Measurements from ENCODE around the gene AGAP1.

The AGAP1 gene

DNA sequence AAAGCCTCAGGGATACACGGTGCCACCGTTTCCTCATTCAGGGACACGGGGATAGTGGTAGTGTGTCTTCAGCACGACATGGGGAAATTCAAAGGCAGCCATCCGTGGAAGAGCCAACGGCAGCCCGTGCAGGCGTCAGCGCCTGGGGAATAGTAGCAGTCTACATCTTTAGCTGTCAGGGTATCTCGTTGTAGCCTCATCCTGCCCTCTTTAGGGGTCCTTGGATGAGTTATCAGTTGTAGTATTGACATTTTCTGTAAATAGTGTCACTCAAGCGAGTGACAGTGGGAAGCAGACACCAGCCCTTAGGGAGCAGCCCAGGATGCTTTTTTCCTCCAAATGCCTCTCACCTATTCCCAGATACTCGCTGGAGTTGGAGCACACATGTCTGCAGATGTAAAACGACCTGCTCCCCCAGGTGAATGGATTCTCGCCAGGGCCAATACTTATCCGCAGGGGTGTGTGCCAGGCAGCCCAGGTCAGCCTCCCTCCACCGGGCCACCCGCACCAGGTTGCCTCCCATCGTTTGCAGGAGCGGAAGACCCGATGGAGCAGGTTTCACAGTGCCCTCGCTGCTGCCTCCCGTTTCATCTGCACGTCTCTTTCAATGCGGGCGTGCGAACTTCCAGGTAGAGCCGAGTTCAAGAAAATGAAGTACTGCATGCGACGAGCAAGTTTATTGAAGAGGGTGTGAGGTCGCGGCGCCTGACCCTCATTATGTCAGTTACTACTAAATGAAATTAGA, 41.0 kb downstream of the AGAP1 start:
- no peak overlapping the region for H3K4me3 ChIP-seq (ENCODE audit: low read depth, low read length)
- DNase-seq (ENCODE audit: low read depth) = no peak
- TF ChIP-seq, protein P1, sequence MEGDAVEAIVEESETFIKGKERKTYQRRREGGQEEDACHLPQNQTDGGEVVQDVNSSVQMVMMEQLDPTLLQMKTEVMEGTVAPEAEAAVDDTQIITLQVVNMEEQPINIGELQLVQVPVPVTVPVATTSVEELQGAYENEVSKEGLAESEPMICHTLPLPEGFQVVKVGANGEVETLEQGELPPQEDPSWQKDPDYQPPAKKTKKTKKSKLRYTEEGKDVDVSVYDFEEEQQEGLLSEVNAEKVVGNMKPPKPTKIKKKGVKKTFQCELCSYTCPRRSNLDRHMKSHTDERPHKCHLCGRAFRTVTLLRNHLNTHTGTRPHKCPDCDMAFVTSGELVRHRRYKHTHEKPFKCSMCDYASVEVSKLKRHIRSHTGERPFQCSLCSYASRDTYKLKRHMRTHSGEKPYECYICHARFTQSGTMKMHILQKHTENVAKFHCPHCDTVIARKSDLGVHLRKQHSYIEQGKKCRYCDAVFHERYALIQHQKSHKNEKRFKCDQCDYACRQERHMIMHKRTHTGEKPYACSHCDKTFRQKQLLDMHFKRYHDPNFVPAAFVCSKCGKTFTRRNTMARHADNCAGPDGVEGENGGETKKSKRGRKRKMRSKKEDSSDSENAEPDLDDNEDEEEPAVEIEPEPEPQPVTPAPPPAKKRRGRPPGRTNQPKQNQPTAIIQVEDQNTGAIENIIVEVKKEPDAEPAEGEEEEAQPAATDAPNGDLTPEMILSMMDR (IDR thresholded peaks at IDR 0.05; ENCODE audit: low read depth, low read length, missing control alignments) = no peak

- DNase-seq (ENCODE audit: low read depth) = no peak
- TF ChIP-seq, protein P1 (IDR thresholded peaks at IDR 0.05; ENCODE audit: low read depth, low read length, missing control alignments) = no peak
- H3K4me3 ChIP-seq (ENCODE audit: low read depth, low read length) = no peak overlapping the region
These were observed 41.7 kb downstream of the AGAP1 start for GRCh38 chr2:235535423-235536130.

- TF ChIP-seq, protein P1 (IDR thresholded peaks at IDR 0.05; ENCODE audit: low read depth, low read length, missing control alignments) = no peak
- DNase-seq (ENCODE audit: low read depth) = no peak
These were observed 42.9 kb downstream of the AGAP1 start for GRCh38 chr2:235536711-235537110.

GRCh38 chr2:235537186-235537585, 43.3 kb downstream of the AGAP1 start:
- TF ChIP-seq, protein P1 (IDR thresholded peaks at IDR 0.05; ENCODE audit: low read depth, low read length, missing control alignments) = no peak
- H3K4me3 ChIP-seq (ENCODE audit: low read depth, low read length) = no peak overlapping the region
- no peak for DNase-seq (ENCODE audit: low read depth)

More at GRCh38 chr2:235536711-235537110, 42.9 kb downstream of the AGAP1 start:
- no peak overlapping the region for H3K4me3 ChIP-seq (ENCODE audit: low read depth, low read length)

- TF ChIP-seq, protein P1 (IDR thresholded peaks at IDR 0.05; ENCODE audit: low read depth, low read length, missing control alignments) = no peak
- no peak overlapping the region for H3K4me3 ChIP-seq (ENCODE audit: low read depth, low read length)
- no peak for DNase-seq (ENCODE audit: low read depth)
These were observed 43.7 kb downstream of the AGAP1 start for GRCh38 chr2:235537587-235537986.

DNA sequence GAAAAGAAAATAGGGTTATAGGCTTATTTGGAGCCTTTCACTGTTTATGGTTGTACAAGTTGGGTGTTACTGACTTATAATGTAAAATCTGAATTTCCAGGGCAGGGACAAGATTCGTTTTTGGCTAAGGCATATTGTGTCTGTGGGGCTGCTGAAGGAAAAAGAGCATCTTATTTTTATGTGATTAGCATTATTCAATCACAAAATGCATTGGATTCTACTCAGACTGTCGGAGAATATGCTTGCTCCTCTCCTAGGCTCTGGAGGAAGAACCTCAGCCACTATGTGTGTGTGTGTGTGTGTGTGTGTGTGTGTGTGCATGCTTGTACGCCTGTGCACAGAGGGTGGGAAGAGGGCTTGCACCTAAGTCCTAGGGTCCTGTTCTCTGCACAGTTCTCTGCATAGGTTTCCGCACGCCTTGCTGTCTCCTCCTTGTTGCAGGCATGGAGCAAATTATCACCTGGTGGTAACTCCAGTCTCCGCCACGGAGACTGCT, 44.3 kb downstream of the AGAP1 start:
- no peak overlapping the region for H3K4me3 ChIP-seq (ENCODE audit: low read depth, low read length)
- DNase-seq (ENCODE audit: low read depth) = no peak
- TF ChIP-seq, protein P1 (IDR thresholded peaks at IDR 0.05; ENCODE audit: low read depth, low read length, missing control alignments) = no peak

Measured in GM12864 (cell line).